Measurements from ENCODE around the gene FAM228A.

DNA sequence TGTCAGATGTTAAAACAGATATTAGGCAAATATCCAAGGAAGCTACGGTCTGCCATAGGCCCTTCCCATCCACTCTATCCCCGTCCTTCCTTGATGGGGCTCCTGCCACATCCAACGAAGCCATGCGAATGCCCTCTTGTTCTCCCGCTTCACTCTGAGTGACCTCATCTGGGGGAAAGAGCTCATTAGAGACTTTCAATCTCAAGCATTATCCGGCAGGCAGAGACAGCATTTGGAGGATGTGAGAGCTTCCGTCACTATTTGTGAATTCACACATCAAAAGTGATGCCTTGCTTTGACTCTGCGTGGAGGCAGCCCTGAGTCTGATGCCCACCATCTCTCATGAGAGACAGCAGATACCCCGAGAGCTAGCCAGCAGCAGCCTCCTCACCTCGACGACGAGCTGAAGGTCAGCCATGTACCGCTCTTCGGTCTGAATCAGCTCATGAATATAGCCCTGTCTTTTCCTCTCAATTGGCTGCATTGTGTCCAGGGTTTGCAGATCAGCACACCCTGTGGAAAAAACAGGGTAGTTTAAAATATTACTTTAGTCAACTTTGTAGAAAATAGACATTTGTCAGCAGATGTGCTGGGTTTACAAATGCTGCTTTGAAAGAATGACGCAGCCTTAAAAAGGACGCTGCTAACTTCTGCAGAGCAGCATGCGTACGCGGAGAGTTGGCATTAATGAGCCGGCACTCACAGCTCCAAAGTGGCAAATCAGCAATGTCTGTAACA, 45.9 kb downstream of the FAM228A start:
- TF ChIP-seq, protein P1, sequence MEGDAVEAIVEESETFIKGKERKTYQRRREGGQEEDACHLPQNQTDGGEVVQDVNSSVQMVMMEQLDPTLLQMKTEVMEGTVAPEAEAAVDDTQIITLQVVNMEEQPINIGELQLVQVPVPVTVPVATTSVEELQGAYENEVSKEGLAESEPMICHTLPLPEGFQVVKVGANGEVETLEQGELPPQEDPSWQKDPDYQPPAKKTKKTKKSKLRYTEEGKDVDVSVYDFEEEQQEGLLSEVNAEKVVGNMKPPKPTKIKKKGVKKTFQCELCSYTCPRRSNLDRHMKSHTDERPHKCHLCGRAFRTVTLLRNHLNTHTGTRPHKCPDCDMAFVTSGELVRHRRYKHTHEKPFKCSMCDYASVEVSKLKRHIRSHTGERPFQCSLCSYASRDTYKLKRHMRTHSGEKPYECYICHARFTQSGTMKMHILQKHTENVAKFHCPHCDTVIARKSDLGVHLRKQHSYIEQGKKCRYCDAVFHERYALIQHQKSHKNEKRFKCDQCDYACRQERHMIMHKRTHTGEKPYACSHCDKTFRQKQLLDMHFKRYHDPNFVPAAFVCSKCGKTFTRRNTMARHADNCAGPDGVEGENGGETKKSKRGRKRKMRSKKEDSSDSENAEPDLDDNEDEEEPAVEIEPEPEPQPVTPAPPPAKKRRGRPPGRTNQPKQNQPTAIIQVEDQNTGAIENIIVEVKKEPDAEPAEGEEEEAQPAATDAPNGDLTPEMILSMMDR (IDR thresholded peaks at IDR 0.05), result no peak
- TF ChIP-seq POLR2A (IDR thresholded peaks at IDR 0.05), result no peak
